Coronary artery (tissue), 2 donors: ENCODE results near the gene IFNA5.

Experiments used
- DNase-seq: peaks from one replicate; pipeline ENCODE4 v3.0.0-alpha.2; 2017; ENCODE audit warnings: low spot score
- H3K27ac ChIP-seq, 2 donors: fragments of 200-600 bp; sonication (generic); one replicate each; pipeline ENCODE4 v1.5.1; 2016 to 2019
- H3K4me3 ChIP-seq: fragments of 200-600 bp; sonication (generic); 2 replicates; pipeline ENCODE4 v1.5.1; 2016; ENCODE audit warnings: mild to moderate bottlenecking, moderate library complexity
- CTCF ChIP-seq: fragments of 200-600 bp; sonication (generic); IDR thresholded peaks from one replicate; pipeline ENCODE4 v1.5.1; 2019; ENCODE audit warnings: antibody characterized with exemption

The IFNA5 gene

GRCh38 chr9:21294904-21295538 is 10.1 kb downstream of the IFNA5 start:
- H3K27ac ChIP-seq = no peak overlapping the region
- no peak for DNase-seq
- no peak for TF ChIP-seq CTCF
- H3K4me3 ChIP-seq = no peak overlapping the region

- H3K4me3 ChIP-seq = no peak overlapping the region
- no peak for TF ChIP-seq CTCF
- no peak for DNase-seq
- no peak overlapping the region for H3K27ac ChIP-seq
Measured at GRCh38 chr9:21294364-21294774, 10.7 kb downstream of the IFNA5 start.

- Histone ChIP-seq H3K4me3 (no peak overlapping the region), H3K27ac (no peak overlapping the region)
- TF ChIP-seq CTCF = no peak
- no peak for DNase-seq
Measured at GRCh38 chr9:21289848-21290247, 15.3 kb downstream of the IFNA5 start.

- no peak overlapping the region for H3K27ac ChIP-seq
- no peak for DNase-seq
- no peak for TF ChIP-seq CTCF
- no peak overlapping the region for H3K4me3 ChIP-seq
Measured at GRCh38 chr9:21287280-21287679, 17.8 kb downstream of the IFNA5 start.

GRCh38 chr9:21286659-21287058 is 18.5 kb downstream of the IFNA5 start:
- TF ChIP-seq CTCF = no peak
- H3K27ac ChIP-seq = no peak overlapping the region
- DNase-seq = no peak
- H3K4me3 ChIP-seq = no peak overlapping the region

- TF ChIP-seq CTCF = no peak
- no peak overlapping the region for H3K4me3 ChIP-seq
- H3K27ac ChIP-seq = no peak overlapping the region
- DNase-seq = no peak
Measured at GRCh38 chr9:21286099-21286498, 19.0 kb downstream of the IFNA5 start.

- Histone ChIP-seq H3K4me3 (no peak overlapping the region), H3K27ac (no peak overlapping the region)
- TF ChIP-seq CTCF = no peak
- no peak for DNase-seq
Measured at GRCh38 chr9:21281275-21281674, 23.8 kb downstream of the IFNA5 start.
